Measurements from ENCODE around the gene XYLT1. TPM values are rescaled to one million over a fixed set of nuclear protein-coding genes. Genes with fewer than 3 reads are reported as not detected.

XYLT1 gene
- total RNA-seq, 1 donor from 2014 or later: 0.45 TPM

DNA sequence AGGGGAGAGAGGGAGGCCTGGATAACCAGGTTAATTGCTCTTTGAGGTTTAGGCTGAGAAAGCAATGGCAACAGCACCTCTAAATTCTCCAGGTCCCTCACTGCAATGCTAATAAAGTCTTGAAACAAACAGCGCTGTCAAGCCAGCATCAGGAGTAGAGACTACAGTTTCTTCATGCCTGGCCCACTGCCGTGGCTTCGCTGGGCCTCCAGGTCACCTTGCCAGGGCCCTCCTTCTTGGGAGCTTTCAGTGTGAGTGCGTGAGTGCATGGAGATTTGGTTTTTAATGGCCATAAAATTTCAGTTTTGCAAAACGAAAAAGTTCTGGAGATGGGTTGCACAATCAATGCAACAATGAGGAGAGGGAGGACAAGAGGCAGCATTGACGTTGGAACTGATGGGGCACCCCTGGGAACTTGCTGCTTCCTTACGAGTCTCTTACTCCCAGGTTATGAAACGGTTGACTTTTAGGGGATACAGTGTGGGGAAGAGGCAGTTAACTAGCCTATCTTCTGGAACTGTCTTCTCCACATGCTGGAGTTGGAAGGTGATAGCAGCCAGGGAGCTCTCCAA is 229.4 kb downstream of the XYLT1 start:
- no peak for DNase-seq (ENCODE audit: low spot score)
- ATAC-seq: no peak

- ATAC-seq: no peak
- no peak for DNase-seq (ENCODE audit: low spot score)
Measured at GRCh38 chr16:17238285-17239028, 232.3 kb downstream of the XYLT1 start.

DNA sequence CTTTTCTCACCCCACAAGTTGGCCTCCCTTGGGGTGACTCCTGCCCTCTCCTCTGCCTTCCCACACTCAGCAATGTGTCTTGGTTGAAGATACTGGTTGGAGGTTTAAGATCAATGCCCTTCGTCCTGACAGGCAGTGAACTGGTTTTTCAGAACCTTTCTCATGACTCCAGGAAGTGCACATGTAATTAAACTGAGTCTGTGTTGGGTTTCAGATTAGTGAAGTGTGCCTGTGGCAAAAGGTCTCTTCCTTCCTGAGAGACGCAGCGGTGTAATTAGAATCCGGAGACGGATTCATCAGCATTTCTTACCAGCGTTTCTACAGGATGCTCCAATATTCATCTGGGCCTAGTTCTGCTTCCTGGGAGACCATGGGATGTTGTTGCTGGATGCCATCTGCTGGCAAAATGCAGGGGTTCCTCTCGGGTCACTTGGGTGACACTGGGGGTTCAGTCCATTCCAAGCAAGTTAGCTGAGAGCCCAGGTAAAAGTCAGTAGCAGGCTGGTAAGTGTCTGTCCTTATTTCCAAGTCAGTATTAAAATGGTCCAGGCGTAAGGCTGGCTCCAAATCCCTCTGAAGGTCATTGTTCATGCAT is 233.3 kb downstream of the XYLT1 start:
- no peak for DNase-seq (ENCODE audit: low spot score)
- peak; percentile 32 for ATAC-seq

- DNase-seq (ENCODE audit: low spot score) (no peak), ATAC-seq (no peak)
Measured at GRCh38 chr16:17235147-17235815, 235.5 kb downstream of the XYLT1 start.

GRCh38 chr16:17233318-17234002 is 237.3 kb downstream of the XYLT1 start:
- DNase-seq (ENCODE audit: low spot score) (no peak), ATAC-seq (no peak)

DNA sequence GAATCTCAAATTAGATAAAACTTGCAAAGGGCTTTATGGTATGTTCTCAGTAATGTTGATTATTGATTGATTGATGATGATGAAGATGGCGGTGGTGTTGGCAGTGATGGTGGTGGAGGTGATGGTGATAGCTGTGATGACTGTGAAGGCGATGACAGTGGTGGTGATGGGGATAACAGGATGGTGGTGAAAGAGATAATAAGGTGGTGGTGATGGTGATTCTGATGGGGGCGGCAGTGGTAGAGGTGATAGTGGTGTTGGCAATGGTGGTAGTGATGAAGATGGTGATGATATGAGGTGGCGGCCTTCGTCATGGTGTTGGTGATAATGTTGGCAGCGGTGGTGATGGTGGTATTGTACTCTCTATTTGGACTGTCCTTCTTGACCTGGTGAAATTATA is 238.3 kb downstream of the XYLT1 start:
- ATAC-seq (no peak), DNase-seq (ENCODE audit: low spot score) (no peak)

GRCh38 chr16:17231972-17232371 is 238.8 kb downstream of the XYLT1 start:
- ATAC-seq (no peak), DNase-seq (ENCODE audit: low spot score) (no peak)

GRCh38 chr16:17230932-17231581 is 239.7 kb downstream of the XYLT1 start:
- no peak for DNase-seq (ENCODE audit: low spot score)
- ATAC-seq: no peak

DNA sequence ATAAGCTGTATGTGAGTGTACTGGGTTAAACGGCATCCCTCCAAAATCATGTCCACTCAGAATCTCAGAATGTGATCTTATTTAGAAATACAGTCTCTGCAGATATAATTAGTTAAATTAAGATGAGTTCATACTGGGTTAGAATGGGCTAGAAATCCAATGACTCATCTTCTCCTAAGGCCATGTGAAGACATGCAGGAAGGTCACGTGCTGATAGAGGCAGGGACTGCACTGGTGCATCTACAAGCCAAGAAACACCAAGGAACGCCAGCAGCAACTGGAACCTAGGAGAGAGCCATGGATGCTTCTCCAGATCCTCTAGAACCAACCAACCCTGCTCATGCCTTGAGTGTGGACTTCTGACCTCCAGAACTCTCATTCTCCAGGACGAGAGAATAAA is 241.0 kb downstream of the XYLT1 start:
- no peak for DNase-seq (ENCODE audit: low spot score)
- no peak for ATAC-seq

- DNase-seq (ENCODE audit: low spot score) (no peak), ATAC-seq (no peak)
Measured at GRCh38 chr16:17229131-17229530, 241.6 kb downstream of the XYLT1 start.

GRCh38 chr16:17228708-17229055 is 242.1 kb downstream of the XYLT1 start:
- ATAC-seq (no peak), DNase-seq (ENCODE audit: low spot score) (no peak)

DNA sequence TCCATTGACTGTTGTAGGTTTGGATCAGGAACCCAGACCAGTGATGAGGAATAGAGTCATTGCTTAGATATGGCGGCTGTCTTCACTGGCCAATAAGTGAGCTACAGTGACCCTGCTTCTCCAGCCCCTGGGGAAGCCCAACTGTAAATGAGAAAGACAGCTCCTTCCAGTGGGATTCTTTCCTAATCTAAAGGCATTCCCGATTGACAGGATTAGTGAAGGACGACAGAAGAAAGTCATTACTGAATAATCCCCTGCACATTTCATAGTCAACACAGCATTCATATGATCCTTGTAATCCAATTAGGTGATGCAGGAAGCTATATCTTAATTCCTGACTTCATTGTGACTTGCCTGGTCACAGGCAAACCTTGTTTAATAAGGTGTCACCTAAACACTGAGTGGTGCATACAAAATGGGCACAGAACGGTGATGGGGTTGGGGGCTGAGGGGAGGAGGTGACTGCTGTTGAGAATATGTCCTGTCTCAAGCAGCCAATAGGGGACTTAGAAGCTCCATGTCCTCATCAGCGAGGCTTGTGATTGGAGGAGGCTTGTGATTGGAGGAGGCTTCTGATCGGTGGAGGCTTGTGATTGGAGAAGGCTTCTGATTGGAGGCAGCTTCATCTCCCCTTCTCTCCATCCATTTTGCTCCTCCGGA is 242.6 kb downstream of the XYLT1 start:
- no peak for ATAC-seq
- DNase-seq (ENCODE audit: low spot score): no peak

DNA sequence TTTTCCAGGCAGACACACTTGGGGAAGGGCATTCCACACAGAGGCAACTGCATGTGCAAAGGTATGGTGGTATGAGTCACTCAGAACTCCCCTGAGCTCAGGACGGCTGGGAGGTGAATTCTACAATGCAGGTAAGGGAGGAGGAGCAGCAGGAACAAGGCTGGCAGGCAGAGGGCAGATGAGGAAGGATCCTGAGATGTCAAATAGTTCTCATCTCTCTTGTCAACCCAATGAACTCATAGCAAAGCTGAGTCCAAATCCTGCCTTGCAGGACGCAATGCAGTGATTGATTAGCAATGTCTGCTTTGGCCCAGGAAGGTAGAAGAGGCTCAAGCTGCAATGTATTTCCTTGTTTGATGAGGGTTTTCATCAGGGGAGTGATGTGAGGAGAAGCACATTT is 243.5 kb downstream of the XYLT1 start:
- no peak for ATAC-seq
- DNase-seq (ENCODE audit: low spot score): no peak

DNA sequence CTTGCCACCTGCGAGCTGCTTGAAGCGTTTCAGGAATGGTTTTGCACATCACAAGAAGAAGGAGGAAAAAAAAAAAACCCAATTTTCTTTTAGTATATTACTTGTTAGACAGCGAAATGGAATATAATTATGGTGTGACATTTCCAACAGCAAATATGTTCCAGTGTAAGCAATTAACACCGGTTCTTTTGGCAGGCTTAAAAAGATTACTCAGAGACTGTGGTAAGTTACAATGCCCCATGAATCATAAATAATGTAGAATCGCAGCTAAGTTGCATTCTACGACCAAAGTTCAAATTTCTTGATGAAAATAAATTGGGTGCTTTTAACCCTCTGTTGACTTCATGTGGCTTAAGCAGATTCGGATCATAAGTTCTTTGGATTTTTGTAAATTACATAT is 245.2 kb downstream of the XYLT1 start:
- no peak for DNase-seq (ENCODE audit: low spot score)

DNA sequence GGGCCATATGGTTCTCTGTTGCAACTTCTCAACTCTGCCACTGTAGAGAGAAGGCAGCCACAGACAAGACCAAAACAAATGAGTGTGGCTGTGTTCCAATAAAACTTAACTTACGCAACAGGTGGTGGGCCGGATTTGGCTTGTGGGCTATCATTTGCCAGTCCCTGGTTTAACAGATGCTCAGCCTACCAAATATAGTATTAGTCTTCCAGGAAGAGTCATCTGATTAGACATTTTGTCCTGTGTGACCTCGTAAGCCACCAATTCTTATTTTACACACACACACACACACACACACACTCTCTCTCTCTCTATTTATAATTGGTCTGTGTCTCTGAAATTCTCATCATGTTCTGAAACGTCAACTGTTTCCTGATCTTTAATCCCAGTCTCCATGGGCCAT is 245.9 kb downstream of the XYLT1 start:
- ATAC-seq (peak; percentile 49), DNase-seq (ENCODE audit: low spot score) (no peak)

More for the DNA sequence above, 245.2 kb downstream of the XYLT1 start:
- ATAC-seq: no peak

- DNase-seq (ENCODE audit: low spot score): no peak
- ATAC-seq: no peak
Measured at GRCh38 chr16:17224350-17224749, 246.4 kb downstream of the XYLT1 start.

DNA sequence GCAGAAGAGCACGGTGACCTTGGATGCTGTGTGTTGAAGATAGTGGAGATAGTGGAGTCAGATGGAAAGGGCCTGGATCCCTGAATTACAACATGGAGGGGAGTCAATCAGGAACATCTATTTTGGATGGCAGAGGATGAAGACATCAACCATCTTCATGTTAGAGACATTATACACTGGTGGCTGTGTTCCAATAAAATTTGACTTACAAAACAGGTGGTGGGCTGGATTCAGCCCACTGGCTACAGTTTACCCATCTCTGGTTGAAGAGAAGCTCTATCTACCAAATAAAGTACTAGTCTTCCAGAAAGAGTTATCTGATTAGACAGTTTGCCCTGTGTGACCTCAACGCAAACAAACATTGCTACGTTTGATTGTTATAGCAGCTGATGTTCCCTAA is 247.2 kb downstream of the XYLT1 start:
- ATAC-seq: no peak
- no peak for DNase-seq (ENCODE audit: low spot score)

DNA sequence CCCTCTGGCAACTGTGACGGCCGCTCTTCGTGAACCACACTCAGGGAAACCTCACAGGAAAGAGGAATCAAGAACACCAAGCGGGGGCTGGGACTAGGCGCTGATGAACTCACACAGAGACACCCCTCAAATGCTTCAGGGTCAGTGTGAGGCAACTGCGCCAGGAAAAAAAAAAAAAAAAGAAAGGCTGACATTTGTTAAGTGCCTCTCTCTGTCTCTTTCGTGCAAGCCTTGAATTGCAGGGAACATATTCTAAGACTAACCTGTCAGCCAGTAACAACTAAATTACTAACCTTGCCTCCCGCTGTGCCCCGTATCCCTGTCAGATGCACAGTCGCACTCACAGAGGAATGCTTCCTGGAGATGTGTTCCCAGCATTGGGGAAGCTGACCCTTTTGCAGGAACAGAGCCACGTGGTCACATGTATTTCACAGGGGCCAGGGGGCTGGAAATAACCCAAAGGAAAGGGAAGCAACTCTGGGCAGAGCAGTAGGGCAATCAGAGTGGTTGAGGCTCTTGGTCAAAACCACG is 247.8 kb downstream of the XYLT1 start:
- DNase-seq (ENCODE audit: low spot score) (no peak), ATAC-seq (no peak)

DNA sequence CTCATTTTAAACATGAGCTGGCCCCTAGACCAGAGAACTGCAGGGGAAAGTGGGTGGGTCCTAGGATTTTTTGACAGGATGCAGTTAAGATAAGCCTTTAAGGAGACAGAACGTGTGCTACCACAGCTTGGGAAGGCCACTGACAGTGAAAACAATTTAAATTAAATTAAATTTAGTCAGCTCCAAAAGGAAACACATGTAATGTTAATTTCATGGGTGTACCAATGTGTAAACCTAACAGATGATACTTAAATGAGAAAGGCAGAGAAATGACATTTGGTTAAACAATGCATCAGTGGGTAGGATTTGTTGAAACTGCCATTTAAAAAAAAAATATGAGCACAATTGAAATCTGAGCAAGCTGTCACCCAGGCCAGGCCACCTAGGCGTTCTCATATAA is 250.8 kb downstream of the XYLT1 start:
- DNase-seq (ENCODE audit: low spot score) (no peak), ATAC-seq (no peak)

GRCh38 chr16:17215936-17216335 is 254.8 kb downstream of the XYLT1 start:
- no peak for DNase-seq (ENCODE audit: low spot score)
- no peak for ATAC-seq

Data from left lobe of liver (tissue), 2 donors.